IMR-90 (cell line): ENCODE results near the gene ENDOV. TPM values are rescaled to one million over a fixed set of nuclear protein-coding genes. Genes with fewer than 3 reads are reported as not detected.

Experiments used
- ATAC-seq: fragments of 200-7000 bp; cut with Tn5 transposase; 2 replicates; pipeline ENCODE4 v1.9.1; 2020; ENCODE audit warnings: low read depth, mild to moderate bottlenecking, moderate library complexity
- BruUV-seq: library from RNA; stranded (reverse); fragments of 400-500 nt; replicated peaks from 2 replicates; lab custom pipeline; 2021; lab: Mats Ljungman, UMichigan
- CTCF ChIA-PET: fragments of 300-600 bp; formaldehyde crosslinking; extraction: SDS; loops from one replicate; lab custom pipeline; 2021; ENCODE audit warnings: antibody characterized with exemption; lab: Yijun Ruan, JAX
- POLR2A ChIA-PET: fragments of 300-600 bp; sonication (Branson Sonifier 250); formaldehyde crosslinking; loops from one replicate; lab custom pipeline; 2022; ENCODE audit warnings: antibody characterized with exemption; ENCODE audit not compliant: unreplicated experiment; lab: Charles Lee
- DNase-seq: peaks from one replicate; pipeline ENCODE4 v3.0.0; 2013
- H2AFZ ChIP-seq: replicated peaks from 2 replicates; pipeline ENCODE3; 2013; ENCODE audit warnings: low read length, mild to moderate bottlenecking; ENCODE audit not compliant: poor library complexity
- H2AK5ac ChIP-seq: 2 replicates; pipeline ENCODE4 v1.6.1; 2013; ENCODE audit warnings: low read depth, low read length, inconsistent platforms
- H2AK9ac ChIP-seq: replicated peaks from 2 replicates; pipeline ENCODE3; 2013; ENCODE audit warnings: mild to moderate bottlenecking, low read depth, low read length, moderate library complexity; ENCODE audit not compliant: poor library complexity
- H2BK120ac ChIP-seq: 2 replicates; pipeline ENCODE4 v1.6.1; 2013; ENCODE audit warnings: low read depth, low read length, inconsistent platforms
- H2BK15ac ChIP-seq: 3 replicates; pipeline ENCODE4 v1.6.1; 2013; ENCODE audit warnings: low read depth, low read length, inconsistent platforms
- H2BK20ac ChIP-seq: 2 replicates; pipeline ENCODE4 v1.6.1; 2013; ENCODE audit warnings: low read depth, mild to moderate bottlenecking, inconsistent platforms, low read length, moderate library complexity
- H2BK5ac ChIP-seq: 2 replicates; pipeline ENCODE4 v1.6.1; 2013; ENCODE audit warnings: mild to moderate bottlenecking, low read depth, low read length, inconsistent platforms; ENCODE audit not compliant: poor library complexity, severe bottlenecking
- H3K14ac ChIP-seq: replicated peaks from 2 replicates; pipeline ENCODE4 v1.6.1; 2013; ENCODE audit warnings: low read depth, low read length, inconsistent platforms
- H3K18ac ChIP-seq: 2 replicates; pipeline ENCODE4 v1.6.1; 2013; ENCODE audit warnings: low read depth, low read length, control low read depth
- H3K23ac ChIP-seq: 2 replicates; pipeline ENCODE4 v1.6.1; 2013; ENCODE audit warnings: low read depth, low read length, inconsistent platforms
- H3K27ac ChIP-seq: 2 replicates; pipeline ENCODE4 v1.5.1; 2013; ENCODE audit warnings: mild to moderate bottlenecking, control low read depth, low read length; ENCODE audit not compliant: insufficient read depth
- H3K27me3 ChIP-seq: 2 replicates; pipeline ENCODE4 v1.6.1; 2013; ENCODE audit warnings: low read length; ENCODE audit not compliant: control insufficient read depth, insufficient read depth
- H3K36me3 ChIP-seq: 2 replicates; pipeline ENCODE4 v1.6.1; 2013; ENCODE audit warnings: low read length, mixed read lengths; ENCODE audit not compliant: control insufficient read depth, insufficient read depth
- H3K4ac ChIP-seq: 2 replicates; pipeline ENCODE4 v1.6.1; 2013; ENCODE audit warnings: low read depth, low read length, inconsistent platforms
- H3K4me1 ChIP-seq: 2 replicates; pipeline ENCODE4 v1.6.1; 2013; ENCODE audit warnings: low read length, mixed read lengths; ENCODE audit not compliant: control insufficient read depth, insufficient read depth
- H3K4me2 ChIP-seq: 2 replicates; pipeline ENCODE4 v1.6.1; 2013; ENCODE audit warnings: low read depth, mild to moderate bottlenecking, control low read depth, low read length, moderate library complexity
- H3K4me3 ChIP-seq: 2 replicates; pipeline ENCODE4 v1.5.1; 2013; ENCODE audit warnings: low read depth, mild to moderate bottlenecking, control low read depth, low read length, moderate library complexity; ENCODE audit not compliant: insufficient read depth
- H3K56ac ChIP-seq: 2 replicates; pipeline ENCODE4 v1.6.1; 2013; ENCODE audit warnings: low read length, inconsistent platforms; ENCODE audit not compliant: insufficient read depth; ENCODE audit errors: extremely low read depth
- H3K79me1 ChIP-seq, 2 experiments: 2 replicates each; pipeline ENCODE4 v1.6.1; 2013; ENCODE audit warnings: low read length in 2 of 2, inconsistent platforms in 1 of 2, low read depth in 1 of 2
- H3K9ac ChIP-seq: 2 replicates; pipeline ENCODE4 v1.6.1; 2013; ENCODE audit warnings: low read depth, low read length, control low read depth
- H3K9me1 ChIP-seq: 2 replicates; pipeline ENCODE4 v1.6.1; 2013; ENCODE audit warnings: low read length, inconsistent platforms; ENCODE audit not compliant: insufficient read depth
- H3K9me3 ChIP-seq: 2 replicates; pipeline ENCODE4 v1.6.1; 2013; ENCODE audit warnings: low read length; ENCODE audit not compliant: control insufficient read depth, insufficient read depth
- H4K20me1 ChIP-seq: 2 replicates; pipeline ENCODE4 v1.6.1; 2013; ENCODE audit warnings: low read length, inconsistent platforms; ENCODE audit not compliant: insufficient read depth
- H4K5ac ChIP-seq: 2 replicates; pipeline ENCODE4 v1.6.1; 2013; ENCODE audit warnings: mild to moderate bottlenecking, low read depth, low read length, control low read depth
- H4K8ac ChIP-seq, 2 experiments: 2 replicates each; pipeline ENCODE4 v1.6.1; 2013; ENCODE audit warnings: low read depth in 2 of 2, low read length in 2 of 2, control low read depth in 1 of 2, inconsistent platforms in 1 of 2
- H4K91ac ChIP-seq: 2 replicates; pipeline ENCODE4 v1.6.1; 2013; ENCODE audit warnings: low read depth, low read length, inconsistent platforms; ENCODE audit not compliant: insufficient read depth
- BHLHE40 ChIP-seq: fragments of 150-350 bp; IDR thresholded peaks from 2 replicates; pipeline ENCODE4 v1.6.1; 2016; ENCODE audit warnings: mild to moderate bottlenecking, low read depth, low read length
- CEBPB ChIP-seq: IDR thresholded peaks from 2 replicates; pipeline ENCODE4 v1.6.1; 2012; ENCODE audit warnings: low read depth, low read length, improper control_type of control experiment
- CHD1 ChIP-seq: IDR thresholded peaks from 2 replicates; pipeline ENCODE4 v1.6.1; 2012; ENCODE audit warnings: low read depth, low read length, improper control_type of control experiment
- CTCF ChIP-seq: conservative IDR thresholded peaks from 2 replicates; pipeline ENCODE4 v1.5.1; 2012; ENCODE audit warnings: mild to moderate bottlenecking, low read depth, low read length, improper control_type of control experiment
- ELK1 ChIP-seq: fragments of 150-350 bp; IDR thresholded peaks from 2 replicates; pipeline ENCODE4 v1.6.1; 2016; ENCODE audit warnings: low read depth, mild to moderate bottlenecking, low read length, moderate library complexity, borderline replicate concordance
- FOS ChIP-seq: fragments of 150-350 bp; IDR thresholded peaks from 2 replicates; pipeline ENCODE4 v1.6.1; 2016; ENCODE audit warnings: low read depth, low read length
- MAFK ChIP-seq: IDR thresholded peaks from 2 replicates; pipeline ENCODE4 v1.6.1; 2012; ENCODE audit warnings: low read depth, low read length, improper control_type of control experiment
- MAZ ChIP-seq: IDR thresholded peaks from 2 replicates; pipeline ENCODE4 v1.6.1; 2012; ENCODE audit warnings: low read depth, mild to moderate bottlenecking, low read length, improper control_type of control experiment, moderate library complexity, borderline replicate concordance
- MXI1 ChIP-seq: IDR thresholded peaks from 2 replicates; pipeline ENCODE4 v1.6.1; 2012; ENCODE audit warnings: low read depth, mild to moderate bottlenecking, low read length, moderate library complexity, borderline replicate concordance
- NFE2L2 ChIP-seq: fragments of 150-350 bp; IDR thresholded peaks from 2 replicates; pipeline ENCODE4 v1.6.1; 2016; ENCODE audit warnings: low read depth, mild to moderate bottlenecking, low read length
- POLR2A ChIP-seq: IDR thresholded peaks from 2 replicates; pipeline ENCODE4 v1.6.1; 2012; ENCODE audit warnings: mild to moderate bottlenecking, low read depth, low read length
- RAD21 ChIP-seq: IDR thresholded peaks from 2 replicates; pipeline ENCODE4 v1.6.1; 2012; ENCODE audit warnings: low read length, improper control_type of control experiment
- RCOR1 ChIP-seq: IDR thresholded peaks from 2 replicates; pipeline ENCODE4 v1.6.1; 2012; ENCODE audit warnings: mild to moderate bottlenecking, low read length, improper control_type of control experiment; ENCODE audit not compliant: insufficient replicate concordance
- RFX5 ChIP-seq: IDR thresholded peaks from 2 replicates; pipeline ENCODE4 v1.8.0; 2012; ENCODE audit warnings: low read depth, mild to moderate bottlenecking, low read length, moderate library complexity
- SMC3 ChIP-seq: fragments of 150-350 bp; IDR thresholded peaks from 2 replicates; pipeline ENCODE4 v1.6.1; 2016; ENCODE audit warnings: low read depth, mild to moderate bottlenecking, antibody characterized with exemption, low read length, moderate library complexity
- USF2 ChIP-seq: fragments of 150-350 bp; IDR thresholded peaks from 2 replicates; pipeline ENCODE4 v1.6.1; 2017; ENCODE audit warnings: mild to moderate bottlenecking, antibody characterized with exemption, low read length, low read depth
- WGBS, 2 experiments: methylation state at CpG; one replicate each; pipeline versions ENCODE4 v1.1.5 to v1.1.7; 2013; ENCODE audit warnings: missing lambda C conversion rate in 2 of 2; ENCODE audit not compliant: insufficient read length in 1 of 2; ENCODE audit errors: extremely low coverage in 2 of 2; 5-methylcytosine and 5-hydroxymethylcytosine counted together
- dilution Hi-C: fragments of 300-500 bp; cut with HindIII; formaldehyde crosslinking; loops from one replicate; pipeline ENCODE4 v1.14.3; 2018; ENCODE audit warnings: low sequenced_read_pairs; ENCODE audit not compliant: unreplicated experiment
- in situ Hi-C: fragments of 300-500 bp; cut with MboI; formaldehyde crosslinking; loops from 3 replicates; pipeline ENCODE4 v1.14.3; 2019; ENCODE audit warnings: low sequenced_read_pairs, inconsistent platforms, mixed read lengths
- intact Hi-C: fragments of 100-400 bp; cut with micrococcal nuclease; formaldehyde crosslinking; loops from 2 replicates; pipeline ENCODE4 v1.10.0; 2022
- polyA plus RNA-seq, 3 experiments: library from polyadenylated mRNA; depleted of rRNA; stranded (reverse); fragments of >200 nt; gene quantifications; 2 replicates each; pipeline ENCODE4 v1.2.3, GENCODE V29; 2012; ENCODE audit warnings: low replicate concordance in 1 of 3
- total RNA-seq: library from RNA; depleted of rRNA; stranded (reverse); fragments of >200 nt; gene quantifications from 2 replicates; pipeline ENCODE4 v1.2.3, GENCODE V29; 2012

ENDOV gene
- total and polyA plus RNA-seq, 2 of the 4 experiments (the other 2 are of a cell fraction): 15.1 to 30.3 TPM

GRCh38 chr17:80380555-80381002, 34.4 kb upstream of the ENDOV start:
- no peak overlapping the region for H4K5ac ChIP-seq
- WGBS, 2 experiments: 91% methylated on average over 15 of the region's 21 CpGs; no CpG with 5 or more reads in 1 of the 2 experiments

More at GRCh38 chr17:80380555-80381002, 34.4 kb upstream of the ENDOV start:
- H2AFZ ChIP-seq: peak overlapping the region; percentile 19
- intact Hi-C loops (no loop called here), dilution Hi-C loops (no loop called here), in situ Hi-C loops (no loop called here)
- no peak overlapping the region for H2BK120ac ChIP-seq
- H4K8ac ChIP-seq: no peak overlapping the region
- H2BK5ac ChIP-seq: no peak overlapping the region
- H2BK15ac ChIP-seq: no peak overlapping the region
- BruUV-seq: no TSS peak
- DNase-seq (no peak), ATAC-seq (no peak)
- no peak overlapping the region for H3K56ac ChIP-seq
- H3K27ac ChIP-seq: no peak overlapping the region
- no peak overlapping the region for H3K4me3 ChIP-seq
- no peaks in the 10 kb centered on the region for H3K4me1 ChIP-seq
- no peak overlapping the region for H2BK20ac ChIP-seq
- H2AK9ac ChIP-seq: no peak overlapping the region
- TF ChIP-seq CTCF (no peak), MAFK (no peak), MXI1 (no peak), MAZ (no peak), SMC3 (no peak), USF2 (no peak), BHLHE40 (no peak), NFE2L2 (no peak), CEBPB (no peak), ELK1 (no peak), RAD21 (no peak), RFX5 (no peak), RCOR1 (no peak), CHD1 (no peak), FOS (no peak), POLR2A (no peak)
- POLR2A ChIA-PET: no interaction called here
- H3K27me3 ChIP-seq: no peaks in the 10 kb centered on the region
- H3K9ac ChIP-seq: no peak overlapping the region
- CTCF ChIA-PET: no interaction called here
- no peak overlapping the region for H3K4ac ChIP-seq
- H4K20me1 ChIP-seq: no peaks in the 10 kb centered on the region
- H2AK5ac ChIP-seq: no peak overlapping the region
- H3K18ac ChIP-seq: no peak overlapping the region
- H3K9me3 ChIP-seq: no peaks in the 10 kb centered on the region
- H3K23ac ChIP-seq: no peak overlapping the region
- H3K79me1 ChIP-seq: peaks cover 0 to 7% of the 10 kb centered on the region in 2 experiments; a peak in 1 of 4 replicates
- no peak overlapping the region for H3K14ac ChIP-seq
- H4K91ac ChIP-seq: no peak overlapping the region
- peaks cover 77% of the 10 kb centered on the region for H3K36me3 ChIP-seq
- no peak overlapping the region for H3K4me2 ChIP-seq
- peaks cover 6% of the 10 kb centered on the region; the same call in 1 of the 2 replicates for H3K9me1 ChIP-seq
